DMS79 (cell line): ENCODE results near the gene TH.
"Not testable (repeated sequence)": the region's sequence is repeated elsewhere in the genome, so short reads cannot be mapped to it uniquely, and the experiment has no call there.

Source experiments
- DNase-seq: peaks from one replicate; lab custom pipeline; 2025; lab: John Stamatoyannopoulos, UW

Gene TH

GRCh38 chr11:2195756-2196088 is 24.1 kb upstream of the TH start:
- no peak for DNase-seq

- DNase-seq, result no peak
These were observed 23.5 kb upstream of the TH start for GRCh38 chr11:2194877-2195755.

GRCh38 chr11:2193888-2194595 is 22.4 kb upstream of the TH start:
- not testable (repeated sequence) for DNase-seq

GRCh38 chr11:2193099-2193887 is 21.7 kb upstream of the TH start:
- DNase-seq, result no peak

GRCh38 chr11:2192435-2192834 is 20.8 kb upstream of the TH start:
- DNase-seq, result no peak

- no peak for DNase-seq
These were observed 20.3 kb upstream of the TH start for GRCh38 chr11:2191883-2192282.

- DNase-seq, result no peak
These were observed 19.2 kb upstream of the TH start for GRCh38 chr11:2190657-2191471.

GRCh38 chr11:2189938-2190656 is 18.5 kb upstream of the TH start:
- DNase-seq, result no peak

- no peak for DNase-seq
These were observed 17.1 kb upstream of the TH start for GRCh38 chr11:2188745-2189144.

GRCh38 chr11:2187280-2187707 is 15.7 kb upstream of the TH start:
- no peak for DNase-seq

GRCh38 chr11:2186669-2187279 is 15.2 kb upstream of the TH start:
- no peak for DNase-seq

- DNase-seq, result no peak
These were observed 13.9 kb upstream of the TH start for GRCh38 chr11:2185324-2186085.

GRCh38 chr11:2182692-2183474 is 11.3 kb upstream of the TH start:
- no peak for DNase-seq

GRCh38 chr11:2182075-2182474 is 10.5 kb upstream of the TH start:
- DNase-seq, result no peak

- DNase-seq, result no peak
These were observed 9.3 kb upstream of the TH start for GRCh38 chr11:2180789-2181370.

- DNase-seq, result no peak
These were observed 8.7 kb upstream of the TH start for GRCh38 chr11:2180347-2180746.

- no peak for DNase-seq
These were observed 7.9 kb upstream of the TH start for GRCh38 chr11:2179516-2179915.

- no peak for DNase-seq
These were observed 7.4 kb upstream of the TH start for GRCh38 chr11:2178906-2179494.
